Activated CD4-positive, CD25-positive, alpha-beta regulatory T cell treated with anti-CD3 and anti-CD28 coated beads, Interleukin-2, amount 50 U/mL, for 16 hours (primary cell): ENCODE measurements around the gene RAB3B.
"Not testable (repeated sequence)": the region's sequence is repeated elsewhere in the genome, so short reads cannot be mapped to it uniquely, and the experiment has no call there.

ENCODE experiments used
- DNase-seq: peaks from one replicate; pipeline ENCODE4 v3.0.0-alpha.2; 2020; ENCODE audit warnings: low read depth, low spot score

RAB3B gene

DNA sequence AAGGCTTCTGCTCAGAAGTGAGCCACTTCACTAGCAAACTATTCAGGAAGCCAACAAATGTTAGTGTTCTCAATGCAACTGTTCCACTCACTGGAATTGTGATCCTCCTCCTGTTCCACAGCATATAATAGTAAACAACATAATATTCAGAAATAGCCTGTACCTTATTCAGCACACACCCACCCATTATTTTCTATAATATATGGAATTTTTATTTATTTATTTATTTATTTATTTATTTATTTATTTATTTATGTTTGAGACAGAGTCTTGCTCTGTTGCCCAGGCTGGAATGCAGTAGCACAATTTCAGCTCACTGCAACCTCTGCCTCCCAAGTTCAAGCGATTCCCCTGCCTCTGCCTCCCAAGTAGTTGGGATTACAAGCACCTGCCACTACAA lies 117.2 kb downstream of the RAB3B start:
- DNase-seq, result not testable (repeated sequence)

GRCh38 chr1:51871351-51871975 lies 119.0 kb downstream of the RAB3B start:
- no peak for DNase-seq

DNA sequence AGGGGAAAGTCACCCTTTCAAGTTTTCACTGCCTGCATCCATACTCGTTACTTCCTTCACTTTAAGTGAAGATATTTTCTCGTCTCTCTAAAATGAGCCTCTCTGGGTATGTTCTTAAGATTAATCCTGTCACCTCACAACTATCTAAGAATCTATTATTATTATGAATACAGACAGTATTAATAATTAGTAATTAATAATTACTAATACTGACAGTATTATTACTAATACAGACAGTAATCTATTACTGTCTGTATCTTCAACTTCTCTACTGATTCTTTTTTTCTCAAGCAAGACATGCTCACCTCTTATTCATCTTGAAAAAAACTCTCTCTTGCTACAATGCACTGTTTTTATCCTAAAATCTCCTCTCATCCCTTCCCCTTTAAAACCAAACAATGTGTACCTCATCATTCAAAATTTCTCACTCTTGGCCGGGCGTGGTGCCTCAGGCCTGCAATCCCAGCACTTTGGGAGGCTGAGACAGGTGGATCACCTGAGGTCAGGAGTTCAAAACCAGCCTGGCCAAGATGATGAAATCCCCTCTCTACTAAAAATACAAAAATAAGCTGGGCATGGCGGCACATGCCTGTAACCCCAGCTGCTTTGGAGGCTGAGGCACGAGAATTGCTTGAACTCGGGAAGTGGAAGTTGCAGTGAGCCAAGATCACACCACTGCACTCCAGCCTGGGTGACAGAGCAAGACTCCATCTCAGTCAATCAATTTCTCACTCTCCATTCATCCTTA lies 119.7 kb downstream of the RAB3B start:
- no peak for DNase-seq

GRCh38 chr1:51867479-51868232 lies 122.8 kb downstream of the RAB3B start:
- DNase-seq, result no peak

- no peak for DNase-seq
Observed at GRCh38 chr1:51863384-51863783, 127.1 kb downstream of the RAB3B start.

GRCh38 chr1:51861669-51862068 lies 128.8 kb downstream of the RAB3B start:
- no peak for DNase-seq

DNA sequence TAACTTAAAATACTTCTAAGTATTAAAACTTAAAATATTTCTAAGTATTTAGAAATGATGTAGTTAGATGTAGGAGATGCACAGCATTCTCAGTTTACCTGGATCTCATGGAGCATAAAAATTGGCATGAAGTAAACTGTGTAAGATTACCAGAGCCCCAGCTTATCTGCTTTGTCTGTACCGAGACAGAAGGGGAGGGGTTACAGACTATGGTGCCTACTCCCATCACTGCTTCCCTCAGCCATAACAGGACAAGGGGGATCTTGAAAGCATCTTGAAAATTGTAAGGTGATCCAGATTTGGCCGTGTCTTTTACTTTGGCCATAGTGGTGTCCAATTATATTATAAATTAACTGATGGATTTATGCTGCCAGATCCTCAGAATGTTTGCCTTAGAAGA lies 130.8 kb downstream of the RAB3B start:
- no peak for DNase-seq

- DNase-seq, result no peak
Observed at GRCh38 chr1:51859333-51859732, 131.2 kb downstream of the RAB3B start.

- DNase-seq, result no peak
Observed at GRCh38 chr1:51858892-51859291, 131.6 kb downstream of the RAB3B start.
